Medulla oblongata (tissue), 1 donor: ENCODE data around the gene BET1.
A peak's percentile ranks its signal among the peaks of the same experiment; 100 is the strongest.
"Not testable (repeated sequence)": the region's sequence is repeated elsewhere in the genome, so short reads cannot be mapped to it uniquely, and the experiment has no call there.

ENCODE experiments used
- DNase-seq: peaks from one replicate; pipeline ENCODE4 v3.0.0-alpha.2; 2015; ENCODE audit errors: extremely low spot score

Gene BET1

GRCh38 chr7:94004024-94004951, at the start of gene BET1:
BET1 (minus strand) TSS chr7:94004355; CDS start chr7:94004216, 139 bp downstream.
- DNase-seq = peak; percentile 99

GRCh38 chr7:94053532-94053931, 49.4 kb upstream of the BET1 start:
- no peak for DNase-seq

- DNase-seq = no peak
Observed at GRCh38 chr7:94052398-94053180, 48.4 kb upstream of the BET1 start.

- peak; percentile 29 for DNase-seq
Observed at GRCh38 chr7:94050046-94050445, 45.9 kb upstream of the BET1 start.

- DNase-seq = no peak
Observed at GRCh38 chr7:94049615-94050014, 45.5 kb upstream of the BET1 start.

GRCh38 chr7:94048755-94049154, 44.6 kb upstream of the BET1 start:
- DNase-seq = no peak

- DNase-seq = no peak
Observed at GRCh38 chr7:94047956-94048355, 43.8 kb upstream of the BET1 start.

GRCh38 chr7:94045581-94045980, 41.4 kb upstream of the BET1 start:
- no peak for DNase-seq

GRCh38 chr7:94044806-94045205, 40.7 kb upstream of the BET1 start:
- no peak for DNase-seq

GRCh38 chr7:94043299-94043698, 39.1 kb upstream of the BET1 start:
- DNase-seq = no peak

GRCh38 chr7:94042381-94042780, 38.2 kb upstream of the BET1 start:
- no peak for DNase-seq

- no peak for DNase-seq
Observed at GRCh38 chr7:94041529-94041928, 37.4 kb upstream of the BET1 start.

- DNase-seq = no peak
Observed at GRCh38 chr7:94040254-94040653, 36.1 kb upstream of the BET1 start.

GRCh38 chr7:94039368-94040035, 35.3 kb upstream of the BET1 start:
- DNase-seq = no peak

GRCh38 chr7:94031865-94032264, 27.7 kb upstream of the BET1 start:
- DNase-seq = no peak

- DNase-seq = no peak
Observed at GRCh38 chr7:94030634-94031033, 26.5 kb upstream of the BET1 start.

GRCh38 chr7:94029976-94030375, 25.8 kb upstream of the BET1 start:
- no peak for DNase-seq

- DNase-seq = no peak
Observed at GRCh38 chr7:94028768-94029167, 24.6 kb upstream of the BET1 start.

GRCh38 chr7:94026619-94027018, 22.5 kb upstream of the BET1 start:
- not testable (repeated sequence) for DNase-seq

- no peak for DNase-seq
Observed at GRCh38 chr7:94022550-94022949, 18.4 kb upstream of the BET1 start.

GRCh38 chr7:94016786-94017185, 12.6 kb upstream of the BET1 start:
- DNase-seq = no peak

- DNase-seq = no peak
Observed at GRCh38 chr7:94015538-94015937, 11.4 kb upstream of the BET1 start.
